Activated B cell treated with CpG ODN at 0.5 μM for 24 hours (primary cell): ENCODE measurements around the gene FBXO21. TPM values are rescaled to one million over a fixed set of nuclear protein-coding genes. Genes with fewer than 3 reads are reported as not detected.

Experiments
- ATAC-seq: fragments of 200-7000 bp; cut with Tn5 transposase; one replicate; pipeline ENCODE4 v1.10.0; 2021; ENCODE audit warnings: low read depth, mild to moderate bottlenecking, moderate library complexity
- CTCF ChIA-PET: fragments of 350-600 bp; sonication (Branson Sonifier 250); formaldehyde crosslinking; loops from one replicate; lab custom pipeline; 2021; ENCODE audit warnings: antibody characterized with exemption; lab: Charles Lee
- POLR2A ChIA-PET: fragments of 350-600 bp; sonication (Branson Sonifier 250); formaldehyde crosslinking; loops from one replicate; lab custom pipeline; 2021; ENCODE audit warnings: antibody characterized with exemption; lab: Charles Lee
- DNase-seq: peaks from one replicate; pipeline ENCODE4 v3.0.0; 2022
- H3K27ac Mint-ChIP-seq: one replicate; pipeline ENCODE4 v1.8.0; 2020; ENCODE audit warnings: mixed read lengths
- H3K27me3 Mint-ChIP-seq: one replicate; pipeline ENCODE4 v1.8.0; 2021; ENCODE audit warnings: mixed read lengths
- H3K36me3 Mint-ChIP-seq: one replicate; pipeline ENCODE4 v1.8.0; 2021; ENCODE audit warnings: low read depth, mixed read lengths
- H3K4me1 Mint-ChIP-seq: one replicate; pipeline ENCODE4 v1.8.0; 2021; ENCODE audit warnings: mixed read lengths
- H3K4me3 Mint-ChIP-seq: one replicate; pipeline ENCODE4 v1.8.0; 2020; ENCODE audit warnings: mild to moderate bottlenecking, mixed read lengths
- H3K9me3 Mint-ChIP-seq: one replicate; pipeline ENCODE4 v1.8.0; 2020; ENCODE audit warnings: mixed read lengths
- CTCF ChIP-seq: fragments of 200-600 bp; IDR thresholded peaks from one replicate; pipeline ENCODE4 v1.8.0; 2022; ENCODE audit warnings: antibody characterized with exemption, mild to moderate bottlenecking
- intact Hi-C: fragments of 100-400 bp; cut with micrococcal nuclease; formaldehyde crosslinking; loops from one replicate; pipeline ENCODE4 v1.15.1; 2024
- total RNA-seq: library from RNA; stranded (reverse); gene quantifications from 2 replicates; pipeline ENCODE4 v1.2.3, GENCODE V29; 2022

FBXO21 gene
- total RNA-seq, 1 donor from 2014 or later, result 41.5 TPM

- CTCF ChIA-PET, result interaction anchor here (0.7 to 1.5 kb wide), 3 partner anchors 10 to 646 kb away, joined by 3 to 4 read pairs (median 3); no protein-coding TSS in a partner anchor
- POLR2A ChIA-PET, result no interaction called here
- intact Hi-C loops, result no loop called here
Observed at GRCh38 chr12:117210266-117210918, 20.1 kb upstream of the FBXO21 start.

GRCh38 chr12:117209626-117210025 lies 19.4 kb upstream of the FBXO21 start:
- Mint-ChIP-seq H3K27me3 (peaks cover 25% of the 10 kb centered on the region), H3K4me3 (no peak overlapping the region), H3K9me3 (no peaks in the 10 kb centered on the region), H3K36me3 (no peaks in the 10 kb centered on the region), H3K4me1 (no peaks in the 10 kb centered on the region), H3K27ac (no peak overlapping the region)
- intact Hi-C loops, result no loop called here
- ChIA-PET CTCF (no interaction called here), POLR2A (no interaction called here)
- no peak for TF ChIP-seq CTCF
- no peak for DNase-seq
- no peak for ATAC-seq

More at GRCh38 chr12:117210266-117210918, 20.1 kb upstream of the FBXO21 start:
- H3K27me3 Mint-ChIP-seq, result peaks cover 23% of the 10 kb centered on the region
- H3K36me3 Mint-ChIP-seq, result no peaks in the 10 kb centered on the region
- no peaks in the 10 kb centered on the region for H3K4me1 Mint-ChIP-seq
- H3K27ac Mint-ChIP-seq, result no peak overlapping the region
- no peak for DNase-seq
- TF ChIP-seq CTCF, result no peak
- H3K4me3 Mint-ChIP-seq, result no peak overlapping the region
- H3K9me3 Mint-ChIP-seq, result no peaks in the 10 kb centered on the region
- ATAC-seq, result no peak

- no peak for TF ChIP-seq CTCF
- ChIA-PET POLR2A (interaction anchor here (0.6 kb wide), 1 partner anchor 819 kb away, joined by 3 read pairs; no protein-coding TSS in a partner anchor), CTCF (no interaction called here)
- Mint-ChIP-seq H3K4me1 (no peaks in the 10 kb centered on the region), H3K27ac (no peak overlapping the region), H3K4me3 (no peak overlapping the region), H3K9me3 (no peaks in the 10 kb centered on the region), H3K27me3 (peaks cover 27% of the 10 kb centered on the region), H3K36me3 (no peaks in the 10 kb centered on the region)
- DNase-seq, result no peak
- intact Hi-C loops, result no loop called here
- ATAC-seq, result no peak
Observed at GRCh38 chr12:117208811-117209455, 18.7 kb upstream of the FBXO21 start.

DNA sequence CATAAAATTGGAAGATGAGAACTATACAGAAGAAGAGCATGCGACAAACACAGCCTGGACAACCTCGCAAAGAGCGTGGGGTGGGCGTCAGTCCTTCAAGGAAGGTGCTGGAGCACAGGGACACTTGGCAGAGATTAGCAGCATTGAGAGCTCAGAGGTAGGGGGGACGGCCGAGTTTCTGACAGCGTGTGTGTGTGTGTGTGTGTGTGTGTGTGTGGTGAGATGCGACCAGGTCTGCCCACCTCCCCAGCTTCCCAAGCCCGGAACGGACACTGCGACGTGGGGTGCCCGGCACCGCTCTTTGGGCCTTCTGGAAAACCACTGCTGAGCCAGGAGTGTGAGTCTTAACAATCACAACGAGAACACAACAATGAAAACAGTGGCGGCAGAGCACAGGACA lies 17.9 kb upstream of the FBXO21 start:
- H3K4me3 Mint-ChIP-seq, result no peak overlapping the region
- ATAC-seq, result no peak
- no peak for DNase-seq
- no peak overlapping the region for H3K27ac Mint-ChIP-seq
- no peaks in the 10 kb centered on the region for H3K4me1 Mint-ChIP-seq
- peaks cover 28% of the 10 kb centered on the region for H3K27me3 Mint-ChIP-seq
- no peak for TF ChIP-seq CTCF
- ChIA-PET POLR2A (interaction anchor here (0.6 kb wide), 1 partner anchor 820 kb away, joined by 3 read pairs; no protein-coding TSS in a partner anchor), CTCF (no interaction called here)
- no peaks in the 10 kb centered on the region for H3K9me3 Mint-ChIP-seq
- H3K36me3 Mint-ChIP-seq, result no peaks in the 10 kb centered on the region
- intact Hi-C loops, result no loop called here

- ATAC-seq (no peak), DNase-seq (no peak)
- no peak for TF ChIP-seq CTCF
- Mint-ChIP-seq H3K9me3 (no peaks in the 10 kb centered on the region), H3K4me3 (no peak overlapping the region), H3K27ac (no peak overlapping the region), H3K27me3 (peaks cover 29% of the 10 kb centered on the region), H3K4me1 (no peaks in the 10 kb centered on the region), H3K36me3 (no peaks in the 10 kb centered on the region)
- intact Hi-C loops, result no loop called here
- ChIA-PET CTCF (no interaction called here), POLR2A (no interaction called here)
Observed at GRCh38 chr12:117207675-117208074, 17.4 kb upstream of the FBXO21 start.
